ENCODE data around the gene RNASE12.
"Not testable (repeated sequence)": the region's sequence is repeated elsewhere in the genome, so short reads cannot be mapped to it uniquely, and the experiment has no call there.

RNASE12 gene

GRCh38 chr14:20624495-20625070 is 33.4 kb upstream of the RNASE12 start:
- TF ChIP-seq ELF4 (IDR thresholded peaks at IDR 0.05): no peak
- TF ChIP-seq HDGF (IDR thresholded peaks at IDR 0.05; ENCODE audit: borderline replicate concordance): no peak
- TF ChIP-seq PKNOX1 (IDR thresholded peaks at IDR 0.05): no peak
- TF ChIP-seq SP1 (IDR thresholded peaks at IDR 0.05): no peak
- TF ChIP-seq SUZ12 (IDR thresholded peaks at IDR 0.05): no peak
- no peak for TF ChIP-seq BHLHE40 (IDR thresholded peaks at IDR 0.05; ENCODE audit: borderline replicate concordance)
- TF ChIP-seq LEF1 (IDR thresholded peaks at IDR 0.05; ENCODE audit: borderline replicate concordance): no peak
- TF ChIP-seq TARDBP (IDR thresholded peaks at IDR 0.05): no peak
- TF ChIP-seq NFRKB (IDR thresholded peaks at IDR 0.05): no peak
- peak; percentile 60 for TF ChIP-seq CTBP1 (IDR thresholded peaks at IDR 0.05; ENCODE audit: borderline replicate concordance)
- no peak for TF ChIP-seq FOXA1 (IDR thresholded peaks at IDR 0.05)
- TF ChIP-seq ARNT (IDR thresholded peaks at IDR 0.05): no peak
- no peak for TF ChIP-seq ZNF384 (IDR thresholded peaks at IDR 0.05)
- no peak for TF ChIP-seq FOXK2 (IDR thresholded peaks at IDR 0.05)
- TF ChIP-seq L3MBTL2 (conservative IDR thresholded peaks at IDR 0.05): peak; percentile 58
- no peak for TF ChIP-seq FOXM1 (IDR thresholded peaks at IDR 0.05; ENCODE audit: borderline replicate concordance)
- peak; percentile 48 for DNase-seq (ENCODE audit: extremely low spot score)
- ChIA-PET POLR2A (interaction anchor here (2.1 to 4.0 kb wide), 2 partner anchors 11 to 58 kb away, joined by 7 to 36 read pairs; partner anchors contain the start of gene RNASE4), CTCF (no interaction called here)

- ChIA-PET POLR2A (interaction anchor here (2.1 to 4.0 kb wide), 2 partner anchors 10 to 59 kb away, joined by 7 to 36 read pairs; partner anchors contain the start of gene RNASE4), CTCF (interaction anchor here (0.6 kb wide), 1 partner anchor 34 kb away, joined by 5 read pairs; no protein-coding TSS in a partner anchor)
- TF ChIP-seq L3MBTL2 (conservative IDR thresholded peaks at IDR 0.05) (no peak), NFRKB (IDR thresholded peaks at IDR 0.05) (no peak), SUZ12 (IDR thresholded peaks at IDR 0.05) (no peak), BHLHE40 (IDR thresholded peaks at IDR 0.05; ENCODE audit: borderline replicate concordance) (no peak), ARNT (IDR thresholded peaks at IDR 0.05) (no peak), FOXK2 (IDR thresholded peaks at IDR 0.05) (no peak), ZNF384 (IDR thresholded peaks at IDR 0.05) (no peak), FOXA1 (IDR thresholded peaks at IDR 0.05) (no peak), TARDBP (IDR thresholded peaks at IDR 0.05) (no peak), CTBP1 (IDR thresholded peaks at IDR 0.05; ENCODE audit: borderline replicate concordance) (no peak), ELF4 (IDR thresholded peaks at IDR 0.05) (no peak), LEF1 (IDR thresholded peaks at IDR 0.05; ENCODE audit: borderline replicate concordance) (no peak), PKNOX1 (IDR thresholded peaks at IDR 0.05) (no peak), FOXM1 (IDR thresholded peaks at IDR 0.05; ENCODE audit: borderline replicate concordance) (no peak), HDGF (IDR thresholded peaks at IDR 0.05; ENCODE audit: borderline replicate concordance) (no peak)
- DNase-seq (ENCODE audit: extremely low spot score): no peak
These were observed 32.6 kb upstream of the RNASE12 start for GRCh38 chr14:20623798-20624197.

- TF ChIP-seq NFRKB (IDR thresholded peaks at IDR 0.05): no peak
- TF ChIP-seq SP1 (IDR thresholded peaks at IDR 0.05): no peak
- TF ChIP-seq FOXA1 (IDR thresholded peaks at IDR 0.05): no peak
- no peak for TF ChIP-seq ARNT (IDR thresholded peaks at IDR 0.05)
- TF ChIP-seq HDGF (IDR thresholded peaks at IDR 0.05; ENCODE audit: borderline replicate concordance): no peak
- TF ChIP-seq LEF1 (IDR thresholded peaks at IDR 0.05; ENCODE audit: borderline replicate concordance): no peak
- TF ChIP-seq ZNF384 (IDR thresholded peaks at IDR 0.05): no peak
- no peak for TF ChIP-seq BHLHE40 (IDR thresholded peaks at IDR 0.05; ENCODE audit: borderline replicate concordance)
- no peak for TF ChIP-seq FOXK2 (IDR thresholded peaks at IDR 0.05)
- no peak for TF ChIP-seq CTBP1 (IDR thresholded peaks at IDR 0.05; ENCODE audit: borderline replicate concordance)
- TF ChIP-seq SUZ12 (IDR thresholded peaks at IDR 0.05): no peak
- no peak for TF ChIP-seq PKNOX1 (IDR thresholded peaks at IDR 0.05)
- no peak for TF ChIP-seq ELF4 (IDR thresholded peaks at IDR 0.05)
- no peak for TF ChIP-seq FOXM1 (IDR thresholded peaks at IDR 0.05; ENCODE audit: borderline replicate concordance)
- TF ChIP-seq TARDBP (IDR thresholded peaks at IDR 0.05): no peak
- no peak for TF ChIP-seq L3MBTL2 (conservative IDR thresholded peaks at IDR 0.05)
- CTCF ChIA-PET: no interaction called here
- POLR2A ChIA-PET: interaction anchor here (2.1 to 4.0 kb wide), 2 partner anchors 9 to 60 kb away, joined by 7 to 36 read pairs; partner anchors contain the start of gene RNASE4
- no peak for DNase-seq (ENCODE audit: extremely low spot score)
These were observed 31.7 kb upstream of the RNASE12 start for GRCh38 chr14:20622816-20623291.

- TF ChIP-seq SP1 (IDR thresholded peaks at IDR 0.05): no peak
- TF ChIP-seq HDGF (IDR thresholded peaks at IDR 0.05; ENCODE audit: borderline replicate concordance): no peak
- TF ChIP-seq FOXK2 (IDR thresholded peaks at IDR 0.05): no peak
- TF ChIP-seq ARNT (IDR thresholded peaks at IDR 0.05): no peak
- TF ChIP-seq L3MBTL2 (conservative IDR thresholded peaks at IDR 0.05): no peak
- no peak for TF ChIP-seq FOXM1 (IDR thresholded peaks at IDR 0.05; ENCODE audit: borderline replicate concordance)
- no peak for TF ChIP-seq BHLHE40 (IDR thresholded peaks at IDR 0.05; ENCODE audit: borderline replicate concordance)
- no peak for TF ChIP-seq CTBP1 (IDR thresholded peaks at IDR 0.05; ENCODE audit: borderline replicate concordance)
- TF ChIP-seq TARDBP (IDR thresholded peaks at IDR 0.05): no peak
- no peak for TF ChIP-seq ZNF384 (IDR thresholded peaks at IDR 0.05)
- no peak for TF ChIP-seq LEF1 (IDR thresholded peaks at IDR 0.05; ENCODE audit: borderline replicate concordance)
- TF ChIP-seq ELF4 (IDR thresholded peaks at IDR 0.05): no peak
- TF ChIP-seq NFRKB (IDR thresholded peaks at IDR 0.05): no peak
- no peak for TF ChIP-seq SUZ12 (IDR thresholded peaks at IDR 0.05)
- no peak for TF ChIP-seq PKNOX1 (IDR thresholded peaks at IDR 0.05)
- no peak for TF ChIP-seq FOXA1 (IDR thresholded peaks at IDR 0.05)
- ChIA-PET CTCF (no interaction called here), POLR2A (interaction anchor here (1.5 to 4.0 kb wide), 2 partner anchors 10 to 62 kb away, joined by 4 to 36 read pairs; partner anchors contain the start of gene RNASE4)
- DNase-seq (ENCODE audit: extremely low spot score): no peak
These were observed 29.8 kb upstream of the RNASE12 start for GRCh38 chr14:20620798-20621478.

GRCh38 chr14:20619688-20620087 is 28.5 kb upstream of the RNASE12 start:
- DNase-seq (ENCODE audit: extremely low spot score); CTCF ChIA-PET: not testable (repeated sequence)
- POLR2A ChIA-PET: interaction anchor here (1.5 kb wide), 1 partner anchor 11 kb away, joined by 4 read pairs; no protein-coding TSS in a partner anchor

Data from HEK293T (cell line).